ENCODE measurements around the gene MEGF8.

MEGF8 gene

GRCh38 chr19:42295342-42295741, 30.1 kb upstream of the MEGF8 start:
- Histone ChIP-seq H3K4ac (ENCODE audit: low read depth in 1 of 2, low read length in 2 of 2) (no peak overlapping the region), H2BK120ac (ENCODE audit: low read depth, low read length) (no peak overlapping the region), H3K14ac (ENCODE audit: low read length in 2 of 2) (no peak overlapping the region), H3K4me1 (ENCODE audit: control insufficient read depth, insufficient read depth, low read depth, low read length) (peaks cover 14% of the 10 kb centered on the region), H3K27ac (ENCODE audit: low read length, poor library complexity, severe bottlenecking) (no peak overlapping the region), H3K4me3 (ENCODE audit: insufficient read depth in 1 of 2, low read depth in 1 of 2, low read length in 2 of 2) (no peak overlapping the region), H3K27me3 (ENCODE audit: control insufficient read depth in 1 of 2, insufficient read depth in 1 of 2, low read length in 2 of 2) (no peaks in the 10 kb centered on the region), H2AFZ (ENCODE audit: low read depth, low read length) (no peak overlapping the region), H2BK12ac (ENCODE audit: low read length in 2 of 2) (no peak overlapping the region), H3K18ac (ENCODE audit: low read depth in 1 of 2, low read length in 2 of 2) (no peak overlapping the region), H4K91ac (ENCODE audit: low read length) (no peak overlapping the region), H3K36me3 (ENCODE audit: control insufficient read depth in 1 of 2, insufficient read depth in 2 of 2, low read depth in 1 of 2, low read length in 2 of 2) (peaks cover 66 to 74% of the 10 kb centered on the region in 2 experiments), H3K9me3 (ENCODE audit: control insufficient read depth, low read length) (no peaks in the 10 kb centered on the region), H3K23ac (ENCODE audit: low read length in 2 of 2) (no peak overlapping the region), H3K79me1 (replicated peaks; ENCODE audit: low read length, poor library complexity, severe bottlenecking) (peaks cover 31% of the 10 kb centered on the region), H3K9ac (ENCODE audit: low read length) (no peak overlapping the region), H2AK5ac (ENCODE audit: low read length, severe bottlenecking) (no peak overlapping the region), H2BK15ac (ENCODE audit: low read depth, poor library complexity, severe bottlenecking) (no peak overlapping the region), H4K8ac (ENCODE audit: low read length) (no peak overlapping the region), H3K4me2 (ENCODE audit: low read length, poor library complexity, severe bottlenecking) (no peak overlapping the region), H2BK5ac (ENCODE audit: low read depth, low read length, poor library complexity, severe bottlenecking) (no peak overlapping the region)
- DNase-seq = no peak
- 79% methylated on average over 5 of the region's 5 CpGs for WGBS

DNA sequence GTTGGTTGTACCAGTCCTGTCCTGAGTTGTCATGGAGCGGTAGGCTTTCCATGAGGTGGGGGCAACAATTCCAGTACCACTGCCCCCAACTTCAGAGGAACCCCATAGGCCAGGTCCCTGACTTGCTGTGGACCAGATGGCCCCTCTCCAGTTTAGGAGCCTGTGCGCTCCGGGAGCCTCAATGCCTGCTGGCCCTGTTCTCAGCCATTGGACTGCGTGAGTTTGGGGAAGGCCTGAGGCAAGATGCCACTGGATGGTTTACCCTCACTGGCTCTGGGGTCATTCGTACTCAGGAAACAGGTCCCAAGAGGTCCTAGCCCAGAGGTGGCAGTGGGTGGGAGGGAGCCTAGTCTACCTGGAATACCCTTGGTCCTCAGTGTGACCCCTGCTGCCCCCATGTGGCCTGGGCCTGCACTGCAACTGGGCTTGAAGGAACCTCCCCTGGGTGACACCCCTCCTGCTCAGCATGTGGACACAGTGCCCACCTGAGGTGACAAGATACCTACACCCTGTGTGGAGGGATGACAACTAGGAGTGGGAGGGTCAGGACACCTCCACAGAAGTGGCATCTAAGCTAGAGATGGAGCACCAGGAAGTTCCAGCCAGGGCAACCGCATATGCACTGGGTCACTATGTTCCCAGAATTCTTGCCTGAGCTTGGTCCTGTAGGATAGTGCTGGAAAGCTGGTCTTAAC, 29.5 kb upstream of the MEGF8 start:
- Histone ChIP-seq H3K14ac (ENCODE audit: low read length in 2 of 2) (no peak overlapping the region), H2BK12ac (ENCODE audit: low read length in 2 of 2) (no peak overlapping the region), H3K27ac (ENCODE audit: low read length, poor library complexity, severe bottlenecking) (no peak overlapping the region), H3K4me3 (ENCODE audit: insufficient read depth in 1 of 2, low read depth in 1 of 2, low read length in 2 of 2) (no peak overlapping the region), H3K27me3 (ENCODE audit: control insufficient read depth in 1 of 2, insufficient read depth in 1 of 2, low read length in 2 of 2) (no peaks in the 10 kb centered on the region), H3K18ac (ENCODE audit: low read depth in 1 of 2, low read length in 2 of 2) (no peak overlapping the region), H3K36me3 (ENCODE audit: control insufficient read depth in 1 of 2, insufficient read depth in 2 of 2, low read depth in 1 of 2, low read length in 2 of 2) (peaks cover 59 to 67% of the 10 kb centered on the region in 2 experiments), H3K4ac (ENCODE audit: low read depth in 1 of 2, low read length in 2 of 2) (no peak overlapping the region), H4K8ac (ENCODE audit: low read length) (no peak overlapping the region), H3K9me3 (ENCODE audit: control insufficient read depth, low read length) (no peaks in the 10 kb centered on the region), H2AFZ (ENCODE audit: low read depth, low read length) (no peak overlapping the region), H2AK5ac (ENCODE audit: low read length, severe bottlenecking) (no peak overlapping the region), H2BK15ac (ENCODE audit: low read depth, poor library complexity, severe bottlenecking) (no peak overlapping the region), H2BK120ac (ENCODE audit: low read depth, low read length) (no peak overlapping the region), H3K4me1 (ENCODE audit: control insufficient read depth, insufficient read depth, low read depth, low read length) (peaks cover 12% of the 10 kb centered on the region), H3K9ac (ENCODE audit: low read length) (no peak overlapping the region), H4K91ac (ENCODE audit: low read length) (no peak overlapping the region), H3K79me1 (replicated peaks; ENCODE audit: low read length, poor library complexity, severe bottlenecking) (peaks cover 26% of the 10 kb centered on the region), H3K23ac (ENCODE audit: low read length in 2 of 2) (no peak overlapping the region), H2BK5ac (ENCODE audit: low read depth, low read length, poor library complexity, severe bottlenecking) (no peak overlapping the region), H3K4me2 (ENCODE audit: low read length, poor library complexity, severe bottlenecking) (no peak overlapping the region)
- DNase-seq = peak; percentile 66
- WGBS = 82% methylated on average over 6 of the region's 6 CpGs

DNA sequence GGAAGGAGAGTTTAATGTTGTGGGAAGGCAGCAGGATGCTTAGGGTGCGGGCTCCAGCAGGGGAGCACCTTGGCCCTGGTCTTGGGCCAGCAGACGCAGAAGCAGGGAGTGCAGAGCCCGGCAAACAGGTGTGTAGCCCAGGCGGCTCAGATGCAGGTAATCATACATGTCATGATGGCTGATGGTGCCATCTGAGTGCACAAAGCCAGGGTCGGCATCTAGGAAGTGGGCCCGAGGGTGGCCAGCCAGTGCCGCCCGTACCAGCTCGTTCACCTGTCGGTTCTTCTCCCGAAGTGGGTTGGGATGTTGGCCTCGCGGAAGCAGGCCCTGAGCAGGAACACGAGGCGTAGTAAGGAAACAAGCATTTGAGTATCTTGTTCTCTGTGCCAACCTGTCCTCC, 28.4 kb upstream of the MEGF8 start:
- H3K36me3 ChIP-seq (ENCODE audit: control insufficient read depth in 1 of 2, insufficient read depth in 2 of 2, low read depth in 1 of 2, low read length in 2 of 2) = peaks cover 49 to 57% of the 10 kb centered on the region in 2 experiments
- no peak overlapping the region for H3K14ac ChIP-seq (ENCODE audit: low read length in 2 of 2)
- no peak overlapping the region for H4K8ac ChIP-seq (ENCODE audit: low read length)
- H4K91ac ChIP-seq (ENCODE audit: low read length) = peak overlapping the region; percentile 5
- peaks cover 12% of the 10 kb centered on the region for H3K4me1 ChIP-seq (ENCODE audit: control insufficient read depth, insufficient read depth, low read depth, low read length)
- H2AK5ac ChIP-seq (ENCODE audit: low read length, severe bottlenecking) = no peak overlapping the region
- no peak overlapping the region for H2BK5ac ChIP-seq (ENCODE audit: low read depth, low read length, poor library complexity, severe bottlenecking)
- H3K4me2 ChIP-seq (ENCODE audit: low read length, poor library complexity, severe bottlenecking) = no peak overlapping the region
- no peak overlapping the region for H3K18ac ChIP-seq (ENCODE audit: low read depth in 1 of 2, low read length in 2 of 2)
- H2BK12ac ChIP-seq (ENCODE audit: low read length in 2 of 2) = no peak overlapping the region
- H3K27me3 ChIP-seq (ENCODE audit: control insufficient read depth in 1 of 2, insufficient read depth in 1 of 2, low read length in 2 of 2) = no peaks in the 10 kb centered on the region
- no peak overlapping the region for H2AFZ ChIP-seq (ENCODE audit: low read depth, low read length)
- H3K4ac ChIP-seq (ENCODE audit: low read depth in 1 of 2, low read length in 2 of 2) = no peak overlapping the region
- no peak overlapping the region for H2BK120ac ChIP-seq (ENCODE audit: low read depth, low read length)
- H3K9ac ChIP-seq (ENCODE audit: low read length) = no peak overlapping the region
- no peak overlapping the region for H3K27ac ChIP-seq (ENCODE audit: low read length, poor library complexity, severe bottlenecking)
- no peak overlapping the region for H2BK15ac ChIP-seq (ENCODE audit: low read depth, poor library complexity, severe bottlenecking)
- no peaks in the 10 kb centered on the region for H3K9me3 ChIP-seq (ENCODE audit: control insufficient read depth, low read length)
- H3K4me3 ChIP-seq (ENCODE audit: insufficient read depth in 1 of 2, low read depth in 1 of 2, low read length in 2 of 2) = no peak overlapping the region
- WGBS = 98% methylated on average over 11 of the region's 15 CpGs
- DNase-seq = no peak
- peaks cover 19% of the 10 kb centered on the region for H3K79me1 ChIP-seq (replicated peaks; ENCODE audit: low read length, poor library complexity, severe bottlenecking)
- H3K23ac ChIP-seq (ENCODE audit: low read length in 2 of 2) = no peak overlapping the region

DNA sequence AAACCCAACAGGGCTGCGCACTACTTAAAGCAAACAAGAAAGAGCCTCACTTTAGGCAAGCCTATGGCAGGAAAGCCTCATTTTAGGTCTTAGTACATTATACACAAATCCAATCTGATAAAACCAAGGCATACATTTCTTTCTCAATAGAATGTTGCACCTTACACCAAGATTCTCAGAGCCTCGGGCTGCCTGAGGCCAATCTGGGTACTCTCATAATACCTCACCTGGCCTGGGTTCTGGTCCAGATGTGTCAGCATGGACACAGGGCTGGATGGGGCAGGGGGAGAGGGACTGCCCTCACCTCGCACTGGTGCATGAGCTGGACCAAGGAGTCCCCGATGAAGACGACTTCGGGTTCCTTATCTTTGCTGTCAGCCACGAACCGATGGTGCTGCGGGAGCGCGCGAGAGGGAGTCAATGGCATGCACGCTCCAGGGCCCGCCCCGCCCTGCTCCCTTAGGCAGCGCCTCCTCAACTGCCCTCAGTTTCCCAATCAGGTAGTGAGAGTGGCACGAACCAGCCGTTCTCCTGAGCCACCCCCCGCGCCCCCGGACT, 23.7 kb upstream of the MEGF8 start, which contains the start of gene PRR19:
PRR19 (plus strand) TSS at position 487 of the 558 bp plus-strand sequence. CDS start 7,453 bp downstream, outside the sequence.
- Histone ChIP-seq H3K4me2 (ENCODE audit: low read length, poor library complexity, severe bottlenecking) (peak within 1 kb of the TSS; percentile 90), H3K9me3 (ENCODE audit: control insufficient read depth, low read length) (no peaks in the 10 kb centered on the region), H2BK120ac (ENCODE audit: low read depth, low read length) (peak within 1 kb of the TSS; percentile 21), H2AK5ac (ENCODE audit: low read length, severe bottlenecking) (no peak within 1 kb of the TSS), H3K27me3 (ENCODE audit: control insufficient read depth in 1 of 2, insufficient read depth in 1 of 2, low read length in 2 of 2) (no peaks in the 10 kb centered on the region), H4K91ac (ENCODE audit: low read length) (peak within 1 kb of the TSS; percentile 23), H3K27ac (ENCODE audit: low read length, poor library complexity, severe bottlenecking) (peak within 1 kb of the TSS; percentile 27), H3K4me1 (ENCODE audit: control insufficient read depth, insufficient read depth, low read depth, low read length) (peaks cover 16% of the 10 kb centered on the region), H2BK15ac (ENCODE audit: low read depth, poor library complexity, severe bottlenecking) (peak within 1 kb of the TSS; percentile 39), H3K4me3 (ENCODE audit: insufficient read depth in 1 of 2, low read depth in 1 of 2, low read length in 2 of 2) (peak within 1 kb of the TSS; percentile 71 to 93), H3K36me3 (ENCODE audit: control insufficient read depth in 1 of 2, insufficient read depth in 2 of 2, low read depth in 1 of 2, low read length in 2 of 2) (peaks cover 6 to 10% of the 10 kb centered on the region in 2 experiments), H2AFZ (ENCODE audit: low read depth, low read length) (peak within 1 kb of the TSS; percentile 92), H3K23ac (ENCODE audit: low read length in 2 of 2) (peak within 1 kb of the TSS in 1 of 2 experiments; percentile 57), H2BK5ac (ENCODE audit: low read depth, low read length, poor library complexity, severe bottlenecking) (no peak within 1 kb of the TSS), H4K8ac (ENCODE audit: low read length) (peak within 1 kb of the TSS; percentile 47), H3K14ac (ENCODE audit: low read length in 2 of 2) (peak within 1 kb of the TSS in 1 of 2 experiments; percentile 99), H3K79me1 (replicated peaks; ENCODE audit: low read length, poor library complexity, severe bottlenecking) (peaks cover 7% of the 10 kb centered on the region), H3K4ac (ENCODE audit: low read depth in 1 of 2, low read length in 2 of 2) (peak within 1 kb of the TSS in 1 of 2 experiments; percentile 87), H3K9ac (ENCODE audit: low read length) (peak within 1 kb of the TSS; percentile 83), H2BK12ac (ENCODE audit: low read length in 2 of 2) (peak within 1 kb of the TSS; percentile 15 to 75), H3K18ac (ENCODE audit: low read depth in 1 of 2, low read length in 2 of 2) (peak within 1 kb of the TSS; percentile 4 to 96)
- WGBS = 6% methylated on average over 21 of the region's 21 CpGs
- no peak for DNase-seq
